ENCODE data around the gene KNL1.
"Not testable (repeated sequence)": the region's sequence is repeated elsewhere in the genome, so short reads cannot be mapped to it uniquely, and the experiment has no call there.

KNL1 gene

DNA sequence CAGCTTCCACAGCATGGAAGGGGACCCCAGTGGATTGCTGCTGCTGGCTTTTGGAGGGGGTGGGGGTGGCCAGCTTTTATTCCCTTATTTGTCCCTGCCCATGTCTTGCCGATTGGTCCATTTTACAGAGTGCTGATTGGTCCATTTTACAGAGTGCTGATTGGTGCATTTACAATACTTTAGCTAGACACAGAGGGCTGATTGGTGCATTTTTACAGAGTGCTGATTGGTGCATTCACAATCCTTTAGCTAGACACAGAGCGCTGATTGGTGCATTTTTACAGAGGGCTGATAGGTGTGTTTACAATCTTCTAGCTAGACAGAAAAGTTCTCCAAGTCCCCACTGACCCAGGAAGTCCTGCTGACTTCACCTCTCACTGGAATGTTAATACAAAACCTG, 12.3 kb upstream of the KNL1 start:
- not testable (repeated sequence) for FAIRE-seq

- FAIRE-seq, result no peak
These were observed 11.3 kb upstream of the KNL1 start for GRCh38 chr15:40582726-40583246.

GRCh38 chr15:40584191-40584590, 9.9 kb upstream of the KNL1 start:
- FAIRE-seq, result no peak

DNA sequence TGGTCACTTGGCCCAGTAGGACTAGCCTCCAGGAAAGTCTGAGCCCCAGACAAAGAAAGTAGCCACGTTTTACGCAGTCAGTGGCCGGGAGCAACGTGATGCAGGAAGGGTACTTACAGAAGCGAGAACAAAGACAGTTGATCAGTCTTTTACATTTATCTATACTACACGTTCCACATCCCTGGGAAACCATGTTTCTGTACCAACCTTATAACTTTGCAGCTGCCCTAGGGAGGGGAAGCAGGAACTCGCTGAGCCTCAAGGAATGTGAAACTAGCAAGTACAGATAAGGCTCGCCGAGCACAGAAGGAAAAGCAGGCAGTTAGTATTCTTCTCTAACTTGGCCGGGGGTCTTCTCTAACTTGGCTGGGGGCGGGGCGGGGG, 3.4 kb upstream of the KNL1 start:
- no peak for FAIRE-seq

- no peak for FAIRE-seq
These were observed 2.7 kb upstream of the KNL1 start for GRCh38 chr15:40591389-40591788.

GRCh38 chr15:40593165-40593564, 884 bp upstream of the KNL1 start:
- FAIRE-seq, result no peak

DNA sequence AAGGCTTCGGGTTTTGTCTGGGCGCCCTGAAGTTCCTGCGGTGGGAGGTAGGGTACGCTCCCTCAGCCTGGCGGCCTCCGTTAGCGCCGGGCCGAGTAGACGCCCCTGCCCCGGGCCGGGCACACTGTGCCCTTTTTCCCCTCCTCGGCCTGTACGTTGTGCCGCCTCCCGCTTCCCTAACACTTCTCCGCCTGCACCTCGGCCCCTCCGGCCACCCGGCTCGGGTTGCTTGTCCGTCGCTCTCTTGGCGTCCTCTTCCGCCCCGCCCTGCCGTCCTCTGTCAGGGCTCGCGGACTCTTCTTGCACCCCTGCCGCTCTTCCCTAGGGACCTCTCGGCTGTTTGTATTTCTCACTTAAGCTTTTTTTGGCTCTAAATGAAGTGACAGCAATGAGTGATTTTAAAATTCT, 384 bp downstream of the KNL1 start:
- no peak for FAIRE-seq

GRCh38 chr15:40595219-40595618, 1.2 kb downstream of the KNL1 start:
- no peak for FAIRE-seq

DNA sequence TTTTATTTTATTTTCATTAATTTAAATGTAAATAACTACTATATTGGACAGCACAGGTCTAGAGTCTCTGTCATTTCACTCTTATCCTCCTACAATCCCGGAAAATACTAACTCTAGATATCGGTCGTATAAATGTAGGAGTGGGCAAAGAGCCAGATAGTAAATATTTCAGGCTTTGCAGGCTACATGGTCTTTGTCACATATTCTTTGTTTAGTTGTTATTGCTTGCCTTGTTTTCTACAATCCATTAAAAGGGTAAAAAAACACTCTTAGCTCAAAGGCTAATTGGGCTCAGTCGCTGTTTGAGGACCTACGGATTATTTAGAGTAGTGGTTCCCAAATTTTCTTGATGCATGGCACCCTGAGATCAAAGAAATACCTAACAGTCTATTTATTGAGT, 1.7 kb downstream of the KNL1 start:
- FAIRE-seq, result no peak

- no peak for FAIRE-seq
These were observed 3.0 kb downstream of the KNL1 start for GRCh38 chr15:40597024-40597423.

- no peak for FAIRE-seq
These were observed 4.1 kb downstream of the KNL1 start for GRCh38 chr15:40598126-40598525.

DNA sequence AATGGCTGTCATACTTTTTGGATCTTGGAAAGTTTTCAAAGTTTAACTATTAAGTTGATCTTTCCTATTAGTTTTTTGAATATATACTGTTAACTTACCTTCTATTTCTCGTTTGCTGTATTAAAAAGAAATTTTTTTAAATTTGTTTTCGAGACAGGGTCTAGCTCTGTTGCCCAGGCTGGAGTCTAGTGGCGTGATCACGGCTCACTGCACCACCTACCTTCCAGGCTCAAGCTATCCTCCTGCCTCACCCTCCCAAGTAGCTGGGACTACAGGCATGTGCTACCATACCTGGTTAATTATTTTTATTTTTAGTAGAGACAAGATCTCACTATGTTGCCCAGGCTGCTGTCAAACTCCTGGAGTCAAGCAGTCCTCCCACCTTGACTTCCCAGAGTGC, 4.6 kb downstream of the KNL1 start:
- FAIRE-seq, result no peak

- FAIRE-seq, result no peak
These were observed 6.9 kb downstream of the KNL1 start for GRCh38 chr15:40600956-40601355.

- no peak for FAIRE-seq
These were observed 9.9 kb downstream of the KNL1 start for GRCh38 chr15:40603935-40604334.

DNA sequence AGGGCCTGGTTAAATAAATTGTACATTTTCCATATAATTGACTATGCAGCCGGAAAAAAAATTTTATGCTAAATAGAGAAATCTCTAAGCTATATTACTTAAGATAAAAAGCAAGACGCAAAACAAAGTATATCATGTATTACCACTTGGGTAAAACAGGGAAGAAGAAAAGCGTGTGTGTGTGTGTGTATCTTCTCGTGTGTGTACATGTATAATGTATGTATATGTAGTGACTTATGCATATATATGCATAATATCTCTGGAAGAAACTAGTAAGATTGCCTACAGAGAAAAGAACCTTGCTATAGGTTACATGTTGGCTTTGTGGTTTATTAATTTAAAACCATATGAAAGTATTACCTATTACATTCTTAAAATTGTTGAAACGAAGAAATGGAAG, 19.0 kb downstream of the KNL1 start:
- no peak for FAIRE-seq

DNA sequence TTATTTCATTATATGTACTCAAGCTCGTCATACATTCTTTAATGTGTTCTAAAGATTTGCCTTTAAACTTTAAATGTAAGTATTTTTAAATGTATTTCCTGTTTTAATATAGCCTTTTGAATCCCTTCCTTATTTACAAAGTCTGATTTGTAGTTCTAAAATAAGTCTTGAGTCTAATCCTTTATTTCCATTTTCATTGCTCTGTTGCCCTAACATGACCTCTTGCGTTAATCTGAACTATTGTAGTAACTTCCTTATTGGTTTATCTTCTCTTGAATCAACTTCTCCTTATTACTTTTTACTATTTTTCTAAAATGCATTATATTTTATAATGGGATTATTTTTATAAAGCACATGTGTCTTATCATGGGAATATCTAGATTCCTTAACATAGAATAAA, 24.0 kb downstream of the KNL1 start:
- peak; percentile 46 for FAIRE-seq

GRCh38 chr15:40618906-40619305, 24.9 kb downstream of the KNL1 start:
- no peak for FAIRE-seq

DNA sequence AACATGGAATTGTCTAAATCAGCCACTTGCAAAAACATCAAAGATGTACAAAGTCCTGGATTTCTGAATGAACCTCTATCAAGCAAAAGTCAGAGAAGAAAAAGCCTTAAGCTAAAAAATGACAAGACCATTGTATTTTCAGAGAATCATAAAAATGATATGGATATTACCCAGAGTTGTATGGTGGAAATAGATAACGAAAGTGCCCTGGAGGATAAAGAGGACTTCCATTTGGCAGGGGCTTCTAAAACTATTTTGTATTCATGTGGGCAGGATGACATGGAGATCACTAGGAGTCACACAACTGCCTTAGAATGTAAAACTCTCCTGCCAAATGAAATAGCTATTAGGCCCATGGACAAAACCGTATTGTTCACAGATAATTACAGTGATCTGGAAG, 29.3 kb downstream of the KNL1 start:
- no peak for FAIRE-seq

GRCh38 chr15:40630313-40630712, 36.3 kb downstream of the KNL1 start:
- no peak for FAIRE-seq

- FAIRE-seq, result no peak
These were observed 39.1 kb downstream of the KNL1 start for GRCh38 chr15:40633178-40633577.

GRCh38 chr15:40637221-40637745, 43.2 kb downstream of the KNL1 start:
- no peak for FAIRE-seq

GRCh38 chr15:40639677-40640076, 45.6 kb downstream of the KNL1 start:
- no peak for FAIRE-seq

- FAIRE-seq, result no peak
These were observed 53.5 kb downstream of the KNL1 start for GRCh38 chr15:40647523-40647922.

DNA sequence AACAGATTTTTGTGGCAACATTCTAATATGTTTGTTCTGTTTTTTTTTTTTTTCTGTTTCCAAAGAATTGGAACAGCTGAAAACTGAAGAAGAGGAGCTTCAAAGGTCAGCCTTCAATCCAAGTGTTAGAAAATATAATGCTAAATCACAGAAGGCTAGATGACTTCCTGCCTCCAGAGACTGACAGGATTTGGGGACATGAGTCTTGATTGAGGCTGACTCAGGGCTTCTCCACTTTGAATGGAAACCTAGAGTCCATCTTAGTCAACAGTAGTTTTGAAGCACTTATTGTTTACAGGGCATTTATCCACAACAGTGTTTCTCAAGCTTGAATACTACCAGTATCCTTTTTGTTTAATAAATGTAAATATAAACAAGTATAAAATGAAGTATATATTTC, 56.4 kb downstream of the KNL1 start:
- no peak for FAIRE-seq

DNA sequence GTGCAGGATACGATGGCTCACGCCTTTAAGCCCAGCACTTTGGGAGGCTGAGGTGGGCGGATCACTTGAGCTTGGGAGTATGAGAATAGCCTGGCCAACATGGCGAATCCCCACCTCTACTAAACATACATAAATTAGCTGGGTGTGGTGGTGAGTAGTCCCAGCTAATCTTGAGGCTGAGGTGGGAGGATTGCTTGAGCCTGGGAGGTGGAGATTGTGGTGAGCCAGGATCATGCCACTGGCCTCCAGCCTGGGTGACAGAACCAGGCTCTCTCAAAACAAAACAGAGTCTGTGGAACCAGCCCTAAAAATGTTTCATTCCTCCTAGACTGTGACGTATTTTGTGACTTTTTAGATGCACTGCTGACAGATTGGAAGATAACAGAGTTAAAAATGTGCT, 66.6 kb downstream of the KNL1 start:
- FAIRE-seq, result no peak

DNA sequence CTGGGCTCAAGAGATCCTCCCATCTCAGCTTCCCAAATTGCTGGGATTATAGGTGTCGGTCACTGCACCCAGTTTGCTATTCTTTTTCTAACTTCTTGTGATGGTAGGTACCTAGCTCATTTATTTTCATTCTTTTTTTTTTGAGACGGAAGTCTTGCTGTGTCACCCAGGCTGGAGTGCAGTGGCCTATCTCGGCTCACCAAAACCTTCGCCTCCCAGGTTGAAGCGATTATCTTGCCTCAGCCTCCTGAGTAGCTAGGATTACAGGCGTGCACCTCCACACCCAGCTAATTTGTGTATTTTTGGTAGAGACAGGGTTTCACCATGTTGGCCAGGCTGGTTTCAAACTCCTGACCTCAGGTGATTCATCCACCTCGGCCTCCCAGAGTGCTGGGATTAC, 70.9 kb downstream of the KNL1 start:
- FAIRE-seq, result no peak
